ENCODE measurements around the gene CLEC2A. TPM values are rescaled to one million over a fixed set of nuclear protein-coding genes. Genes with fewer than 3 reads are reported as not detected.

The CLEC2A gene
- total and polyA plus RNA-seq, 9 of the 15 experiments (the other 6 are each of a cell fraction or from before 2014, with no cell fraction given), result not detected

GRCh38 chr12:9881246-9881645 lies 50.9 kb downstream of the CLEC2A start, which contains the start of gene KLRF2 (continued):
- TF ChIP-seq CREB1 (IDR thresholded peaks at IDR 0.05) (no peak), CREB1 (CRISPR knock-in tag; IDR thresholded peaks at IDR 0.05) (no peak), ERF (CRISPR knock-in tag; IDR thresholded peaks at IDR 0.05) (no peak), ZFPM2 (CRISPR knock-in tag; IDR thresholded peaks at IDR 0.05) (no peak), CHCHD3 (CRISPR knock-in tag; IDR thresholded peaks at IDR 0.05) (no peak), VEZF1 (CRISPR knock-in tag; IDR thresholded peaks at IDR 0.05) (no peak), RBM34 (IDR thresholded peaks at IDR 0.05; ENCODE audit: borderline replicate concordance, insufficient read depth, low read length) (no peak), KAT7 (CRISPR knock-in tag; IDR thresholded peaks at IDR 0.05; ENCODE audit: borderline replicate concordance) (no peak), ZNF384 (IDR thresholded peaks at IDR 0.05; ENCODE audit: low read depth, low read length) (no peak), MITF (IDR thresholded peaks at IDR 0.05) (no peak)
